Dermis microvascular lymphatic vessel endothelial cell (primary cell): Measurements from ENCODE around the gene NAV2. TPM values are rescaled to one million over a fixed set of nuclear protein-coding genes. Genes with fewer than 3 reads are reported as not detected.

ENCODE experiments used
- DNase-seq, 2 donors: peaks; one replicate each; pipeline versions ENCODE4 v3.0.0 to v3.0.0-alpha.2; 2010; ENCODE audit warnings: low read depth in 2 of 2
- total RNA-seq: library from RNA; depleted of rRNA; stranded (reverse); fragments of >200 nt; gene quantifications from 2 replicates; pipeline ENCODE4 v1.2.1, GENCODE V29; 2014

NAV2 gene
- total RNA-seq, 1 donor from 2014 or later = 3.2 TPM

- no peak for DNase-seq
These were observed 302.5 kb downstream of the NAV2 start for GRCh38 chr11:20015101-20015500.

- DNase-seq = peak; percentile 50 to 51
These were observed 303.1 kb downstream of the NAV2 start for GRCh38 chr11:20015529-20016427.

- no peak for DNase-seq
These were observed 303.9 kb downstream of the NAV2 start for GRCh38 chr11:20016526-20016925.

- peak in 1 of 2 donors; percentile 39 for DNase-seq
These were observed 304.7 kb downstream of the NAV2 start for GRCh38 chr11:20017320-20017719.

- no peak for DNase-seq
These were observed 307.6 kb downstream of the NAV2 start for GRCh38 chr11:20020198-20020597.

- no peak for DNase-seq
These were observed 308.1 kb downstream of the NAV2 start for GRCh38 chr11:20020716-20021115.

- DNase-seq = no peak
These were observed 308.6 kb downstream of the NAV2 start for GRCh38 chr11:20021212-20021611.

GRCh38 chr11:20021771-20022362 lies 309.2 kb downstream of the NAV2 start:
- peak in 1 of 2 donors; percentile 40 for DNase-seq

GRCh38 chr11:20022363-20023081 lies 309.9 kb downstream of the NAV2 start:
- DNase-seq = peak; percentile 40 to 73

GRCh38 chr11:20023082-20023426 lies 310.4 kb downstream of the NAV2 start:
- no peak for DNase-seq

- DNase-seq = no peak
These were observed 311.7 kb downstream of the NAV2 start for GRCh38 chr11:20024172-20024935.

GRCh38 chr11:20025332-20025840 lies 312.7 kb downstream of the NAV2 start:
- no peak for DNase-seq

- DNase-seq = no peak
These were observed 314.3 kb downstream of the NAV2 start for GRCh38 chr11:20026629-20027555.

- DNase-seq = no peak
These were observed 314.9 kb downstream of the NAV2 start for GRCh38 chr11:20027556-20028013.

- no peak for DNase-seq
These were observed 316.6 kb downstream of the NAV2 start for GRCh38 chr11:20029193-20029592.

- DNase-seq = no peak
These were observed 317.8 kb downstream of the NAV2 start for GRCh38 chr11:20030472-20030871.

GRCh38 chr11:20031155-20032001 lies 318.7 kb downstream of the NAV2 start:
- no peak for DNase-seq

GRCh38 chr11:20032127-20032526 lies 319.5 kb downstream of the NAV2 start:
- no peak for DNase-seq

- no peak for DNase-seq
These were observed 320.1 kb downstream of the NAV2 start for GRCh38 chr11:20032577-20033260.
